Measurements from ENCODE around the gene MRPL58.
"Not testable (repeated sequence)": the region's sequence is repeated elsewhere in the genome, so short reads cannot be mapped to it uniquely, and the experiment has no call there.

The MRPL58 gene

GRCh38 chr17:74982663-74983313, 29.7 kb upstream of the MRPL58 start:
- in situ Hi-C loops (cut with MboI; ENCODE audit: low pct_unique_long_range_greater_than_20kb, low sequenced_read_pairs); DNase-seq: not testable (repeated sequence)

DNA sequence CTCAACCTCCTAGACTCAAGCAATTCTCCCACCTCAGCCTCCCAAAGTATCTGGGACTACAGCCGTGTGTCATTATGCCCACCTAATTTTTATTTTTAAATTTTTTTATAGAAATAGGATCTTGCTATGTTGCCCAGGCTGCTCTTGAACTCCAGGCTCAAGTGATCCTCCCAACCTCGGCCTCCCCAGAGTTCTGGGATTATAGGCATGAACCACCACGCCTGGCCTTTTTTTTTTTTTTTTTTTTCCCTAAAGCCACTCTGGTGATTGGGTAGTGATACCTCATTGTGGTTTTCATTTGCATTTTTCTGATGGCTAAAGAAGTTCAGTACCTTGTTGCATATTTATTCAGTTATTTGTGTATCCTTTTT, 26.3 kb upstream of the MRPL58 start:
- DNase-seq, result no peak
- in situ Hi-C loops (cut with MboI; ENCODE audit: low pct_unique_long_range_greater_than_20kb, low sequenced_read_pairs), result no loop called here

GRCh38 chr17:74987418-74987908, 25.0 kb upstream of the MRPL58 start, which contains the start of gene CDR2L:
TSS of gene CDR2L (plus strand) at chr17:74987632. CDS start at chr17:74988044, 412 bp downstream.
- DNase-seq, result peak; percentile 97
- in situ Hi-C loops (cut with MboI; ENCODE audit: low pct_unique_long_range_greater_than_20kb, low sequenced_read_pairs), result no loop called here

DNA sequence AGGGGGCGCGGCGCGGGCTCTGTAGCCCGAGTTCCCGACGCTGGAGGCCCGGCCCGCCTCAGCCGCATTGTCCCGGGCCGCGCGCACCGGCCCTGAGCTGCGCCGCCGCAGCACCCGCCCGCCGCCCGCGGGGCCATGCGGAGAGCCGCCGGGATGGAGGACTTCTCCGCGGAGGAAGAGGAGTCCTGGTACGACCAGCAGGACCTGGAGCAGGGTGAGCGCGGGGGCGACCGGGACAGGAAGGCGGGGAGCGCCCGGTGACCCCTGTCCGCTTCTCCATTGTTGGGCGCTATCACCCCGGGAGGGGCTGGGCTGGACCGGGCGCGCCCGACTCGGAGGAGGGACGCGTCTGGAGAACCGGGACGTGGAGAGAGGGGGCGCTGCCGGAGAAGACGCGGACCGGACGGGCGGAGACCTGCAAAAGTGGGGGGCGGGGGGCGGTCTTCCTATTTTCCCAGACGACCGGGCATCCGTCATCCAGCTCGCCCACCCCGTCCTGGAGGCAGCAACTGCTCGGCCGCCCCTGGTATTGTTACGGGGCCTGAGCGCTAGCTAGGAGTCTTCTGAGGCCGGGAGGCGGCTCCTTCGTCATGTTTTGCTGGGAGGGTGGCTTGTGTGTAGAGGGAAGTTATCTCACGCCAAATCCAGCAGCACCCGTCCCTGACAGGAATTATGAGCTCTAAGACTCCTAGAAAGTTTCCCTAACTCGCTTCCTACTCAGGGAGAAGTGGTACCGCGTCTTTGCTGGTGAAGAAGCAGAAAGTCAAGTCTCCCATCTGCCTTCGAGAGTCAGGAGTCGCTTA, 24.4 kb upstream of the MRPL58 start:
- DNase-seq, result peak; percentile 68
- in situ Hi-C loops (cut with MboI; ENCODE audit: low pct_unique_long_range_greater_than_20kb, low sequenced_read_pairs), result no loop called here

DNA sequence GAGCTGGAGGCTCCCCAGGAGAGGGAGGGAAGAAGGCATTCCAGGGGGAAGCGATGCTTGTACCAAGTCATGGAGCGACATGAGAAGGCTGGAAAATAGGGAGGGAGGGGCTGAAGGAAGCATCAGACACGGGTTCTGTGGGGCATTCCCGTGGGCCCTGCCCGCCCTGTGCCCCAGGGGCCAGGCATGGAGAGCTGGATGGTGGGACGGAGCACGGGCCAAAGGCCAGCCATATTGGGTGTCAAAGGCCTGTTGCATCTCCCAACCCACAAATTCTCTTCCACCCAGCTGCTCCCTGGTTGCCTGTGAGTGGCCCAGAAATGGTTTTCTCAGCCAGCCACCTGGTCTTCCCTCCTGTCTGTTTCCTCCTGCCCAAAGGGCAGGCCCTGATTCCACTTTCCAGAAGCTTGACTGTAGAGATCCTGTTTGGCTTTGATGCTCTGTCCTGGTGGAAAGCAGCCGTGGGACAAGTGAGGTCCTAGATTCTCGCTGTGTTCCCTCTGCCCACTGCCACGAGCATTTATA, 21.8 kb upstream of the MRPL58 start:
- no peak for DNase-seq
- in situ Hi-C loops (cut with MboI; ENCODE audit: low pct_unique_long_range_greater_than_20kb, low sequenced_read_pairs), result no loop called here

DNA sequence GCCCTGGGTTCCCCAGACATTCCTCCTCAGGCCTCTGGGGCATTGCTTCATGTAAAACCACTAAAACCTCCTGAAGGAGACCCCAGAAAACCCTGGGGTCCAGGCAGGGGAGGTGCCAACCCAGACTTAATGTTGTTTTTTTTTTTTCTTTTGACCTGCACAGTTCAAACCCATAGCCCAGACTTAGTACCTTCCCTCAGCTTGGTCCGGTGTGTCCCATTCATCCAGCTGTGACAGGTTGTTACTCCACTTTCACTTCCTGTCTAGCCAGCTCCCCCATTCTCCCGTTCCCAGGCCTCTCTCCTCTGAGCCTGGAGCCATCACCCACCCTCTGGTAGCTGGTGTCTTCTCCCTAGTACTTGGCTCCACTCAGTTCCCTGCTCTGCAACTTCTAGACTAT, 20.2 kb upstream of the MRPL58 start:
- in situ Hi-C loops (cut with MboI; ENCODE audit: low pct_unique_long_range_greater_than_20kb, low sequenced_read_pairs), result no loop called here

DNA sequence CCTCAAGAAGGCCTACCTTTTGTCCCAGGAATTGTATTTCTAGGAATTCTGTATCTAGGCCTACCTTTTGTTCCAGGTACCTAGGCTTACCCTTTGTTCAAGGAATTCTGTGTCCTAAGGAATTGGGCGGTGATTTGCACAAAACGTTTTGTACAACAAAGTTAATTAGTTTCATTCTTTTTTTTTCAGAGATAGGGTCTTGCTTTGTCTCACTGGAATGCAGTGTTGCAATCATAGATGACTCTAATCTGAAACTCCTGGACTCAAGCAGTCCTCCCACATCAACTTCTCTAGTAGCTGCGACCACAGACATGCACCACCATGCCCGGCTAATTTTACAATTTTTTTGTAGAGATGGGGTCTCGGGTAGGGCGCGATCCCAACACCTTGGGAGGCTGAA, 18.0 kb upstream of the MRPL58 start:
- DNase-seq, result no peak
- in situ Hi-C loops (cut with MboI; ENCODE audit: low pct_unique_long_range_greater_than_20kb, low sequenced_read_pairs), result no loop called here

More for the DNA sequence above, 20.2 kb upstream of the MRPL58 start:
- DNase-seq, result no peak

- in situ Hi-C loops (cut with MboI; ENCODE audit: low pct_unique_long_range_greater_than_20kb, low sequenced_read_pairs), result no loop called here
- DNase-seq, result no peak
These were observed 16.6 kb upstream of the MRPL58 start for GRCh38 chr17:74995847-74996246.

DNA sequence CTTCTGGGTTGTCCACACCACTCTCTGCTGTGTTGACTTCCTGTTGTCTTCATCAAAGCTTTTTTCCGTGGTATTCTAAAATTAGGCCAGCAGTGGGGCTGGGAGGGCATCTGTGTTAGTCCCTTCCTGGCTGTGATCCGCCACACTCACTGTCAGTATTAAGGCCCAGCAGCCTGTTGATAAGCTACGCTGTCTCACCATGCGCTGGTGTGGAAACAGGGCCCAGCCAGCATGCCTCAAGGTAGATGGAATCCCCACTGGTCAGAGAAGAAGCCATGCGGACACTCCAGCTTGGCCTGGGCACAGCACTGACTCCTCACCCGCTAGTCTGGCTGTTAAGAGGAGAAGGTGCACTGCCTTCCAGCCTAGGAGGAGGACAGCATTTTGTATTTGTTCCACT, 13.7 kb upstream of the MRPL58 start:
- peak; percentile 63 for DNase-seq
- in situ Hi-C loops (cut with MboI; ENCODE audit: low pct_unique_long_range_greater_than_20kb, low sequenced_read_pairs), result no loop called here

GRCh38 chr17:74999523-74999922, 12.9 kb upstream of the MRPL58 start:
- in situ Hi-C loops (cut with MboI; ENCODE audit: low pct_unique_long_range_greater_than_20kb, low sequenced_read_pairs), result no loop called here
- DNase-seq, result no peak

GRCh38 chr17:75001915-75002843, 10.3 kb upstream of the MRPL58 start:
- in situ Hi-C loops (cut with MboI; ENCODE audit: low pct_unique_long_range_greater_than_20kb, low sequenced_read_pairs), result no loop called here
- DNase-seq, result no peak

DNA sequence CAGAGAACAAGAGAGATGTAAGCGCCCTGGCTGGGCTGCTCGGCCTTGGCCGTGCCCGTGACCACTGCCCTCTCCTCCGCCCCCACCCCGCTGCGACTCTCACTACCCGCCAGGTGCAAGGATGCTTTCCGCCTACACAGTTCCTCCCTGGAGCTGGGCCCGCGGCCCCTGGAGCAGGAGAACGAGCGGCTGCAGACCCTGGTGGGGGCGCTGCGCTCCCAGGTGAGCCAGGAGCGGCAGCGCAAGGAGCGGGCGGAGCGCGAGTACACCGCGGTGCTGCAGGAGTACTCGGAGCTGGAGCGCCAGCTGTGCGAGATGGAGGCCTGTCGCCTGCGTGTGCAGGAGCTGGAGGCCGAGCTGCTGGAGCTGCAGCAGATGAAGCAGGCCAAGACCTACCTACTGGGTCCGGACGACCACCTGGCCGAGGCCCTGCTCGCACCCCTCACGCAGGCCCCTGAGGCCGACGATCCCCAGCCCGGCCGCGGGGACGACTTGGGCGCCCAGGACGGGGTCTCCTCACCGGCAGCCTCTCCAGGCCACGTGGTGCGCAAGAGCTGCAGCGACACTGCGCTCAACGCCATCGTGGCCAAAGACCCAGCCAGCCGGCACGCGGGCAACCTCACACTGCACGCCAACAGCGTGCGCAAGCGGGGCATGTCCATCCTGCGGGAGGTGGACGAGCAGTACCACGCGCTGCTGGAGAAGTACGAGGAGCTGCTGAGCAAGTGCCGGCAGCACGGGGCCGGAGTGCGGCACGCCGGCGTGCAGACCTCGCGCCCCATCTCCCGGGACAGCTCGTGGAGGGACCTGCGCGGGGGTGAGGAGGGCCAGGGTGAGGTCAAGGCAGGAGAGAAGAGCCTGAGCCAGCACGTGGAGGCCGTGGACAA, 9.2 kb upstream of the MRPL58 start:
- no peak for DNase-seq
- in situ Hi-C loops (cut with MboI; ENCODE audit: low pct_unique_long_range_greater_than_20kb, low sequenced_read_pairs), result no loop called here

GRCh38 chr17:75003957-75004355, 8.5 kb upstream of the MRPL58 start:
- no peak for DNase-seq
- in situ Hi-C loops (cut with MboI; ENCODE audit: low pct_unique_long_range_greater_than_20kb, low sequenced_read_pairs), result no loop called here

GRCh38 chr17:75004371-75004770, 8.1 kb upstream of the MRPL58 start:
- in situ Hi-C loops (cut with MboI; ENCODE audit: low pct_unique_long_range_greater_than_20kb, low sequenced_read_pairs), result no loop called here
- no peak for DNase-seq

- no peak for DNase-seq
- in situ Hi-C loops (cut with MboI; ENCODE audit: low pct_unique_long_range_greater_than_20kb, low sequenced_read_pairs), result no loop called here
These were observed 7.2 kb upstream of the MRPL58 start for GRCh38 chr17:75005291-75005690.

DNA sequence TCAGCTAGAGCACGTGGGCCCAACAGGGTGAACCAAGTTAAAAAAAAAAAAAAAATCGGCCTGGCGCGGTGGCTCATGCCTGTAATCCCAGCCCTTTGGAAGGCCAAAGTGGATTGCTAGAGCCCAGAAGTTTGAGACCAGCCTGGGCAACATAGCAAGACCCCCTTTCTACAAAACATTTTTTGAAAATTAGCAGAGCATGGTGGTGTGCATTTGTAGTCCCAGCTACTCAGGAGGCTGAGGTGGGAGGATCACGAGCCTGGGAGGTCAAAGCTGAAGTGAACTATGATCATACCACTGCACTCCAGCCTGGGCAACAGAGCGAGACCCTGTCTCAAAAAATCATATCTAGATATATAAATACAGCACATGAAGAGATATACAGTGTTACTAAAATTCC, 6.4 kb upstream of the MRPL58 start:
- in situ Hi-C loops (cut with MboI; ENCODE audit: low pct_unique_long_range_greater_than_20kb, low sequenced_read_pairs); DNase-seq: not testable (repeated sequence)

GRCh38 chr17:75006653-75007052, 5.8 kb upstream of the MRPL58 start:
- in situ Hi-C loops (cut with MboI; ENCODE audit: low pct_unique_long_range_greater_than_20kb, low sequenced_read_pairs), result no loop called here
- DNase-seq, result peak; percentile 39

DNA sequence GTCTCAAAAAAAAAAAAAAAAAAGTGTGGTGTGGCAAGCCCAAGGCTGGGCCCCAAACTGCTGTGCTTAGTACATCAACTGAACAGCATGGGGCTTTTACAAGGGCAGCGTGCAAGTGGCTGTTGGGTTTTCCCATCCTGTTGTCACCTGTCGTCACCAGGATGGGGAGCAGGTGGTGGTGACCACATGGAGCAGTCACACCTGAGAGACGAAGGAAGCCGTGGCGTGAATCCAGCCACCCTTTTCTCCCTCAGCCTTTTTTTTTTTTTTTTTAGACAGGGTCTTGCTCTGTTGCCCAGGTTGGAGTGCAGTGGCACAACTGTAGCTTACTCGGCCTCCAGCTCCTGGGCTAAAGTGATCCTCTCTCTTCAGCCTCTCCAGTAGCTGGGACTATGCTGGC, 4.1 kb upstream of the MRPL58 start:
- no peak for DNase-seq
- in situ Hi-C loops (cut with MboI; ENCODE audit: low pct_unique_long_range_greater_than_20kb, low sequenced_read_pairs), result no loop called here
